Measurements from ENCODE around the gene ENPP1. TPM values are rescaled to one million over a fixed set of nuclear protein-coding genes. Genes with fewer than 3 reads are reported as not detected.

The ENPP1 gene
- total and polyA plus RNA-seq, 2 donors (not counting 1 experiment from before 2014, with no cell fraction given) = 0.13 to 0.42 TPM

DNA sequence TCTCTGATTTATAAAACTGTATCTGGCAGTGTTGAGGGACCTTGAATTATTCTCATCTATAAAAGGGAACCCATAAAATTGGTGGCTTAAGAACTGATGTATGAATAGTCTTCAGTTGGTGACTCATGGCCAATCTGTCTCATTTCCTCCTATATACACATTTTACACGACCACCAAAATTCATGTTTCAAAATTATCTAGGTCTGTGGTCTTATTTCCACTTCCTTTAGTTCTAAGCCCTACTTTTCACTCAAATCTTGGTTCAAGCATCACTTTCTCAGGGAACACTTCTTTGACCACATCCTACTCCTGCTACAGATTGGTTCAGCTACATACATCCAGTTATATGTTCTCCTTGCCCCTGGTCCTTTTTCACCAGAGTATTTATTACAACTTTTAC is 18.6 kb upstream of the ENPP1 start:
- Mint-ChIP-seq H3K4me1 (no peaks in the 10 kb centered on the region), H3K9me3 (ENCODE audit: insufficient read depth) (peaks cover 4% of the 10 kb centered on the region), H3K27me3 (peaks cover 10% of the 10 kb centered on the region), H3K27ac (no peak overlapping the region), H3K4me3 (no peak overlapping the region)
- intact Hi-C loops (cut with micrococcal nuclease) = no loop called here
- Histone ChIP-seq H3K9ac (ENCODE audit: low read length) (no peak overlapping the region), H3K27me3 (replicated peaks in 1 of 4; ENCODE audit: control extremely low read depth in 1 of 4, control insufficient read depth in 3 of 4, insufficient read depth in 4 of 4, low read length in 3 of 4) (no peaks in the 10 kb centered on the region), H3K4me3 (ENCODE audit: control extremely low read depth in 1 of 5, extremely low read depth in 1 of 5, insufficient read depth in 1 of 5, low read depth in 2 of 5, low read length in 4 of 5) (no peak overlapping the region), H3K4me1 (ENCODE audit: control insufficient read depth in 2 of 2, insufficient read depth in 2 of 2, low read length in 2 of 2) (no peaks in the 10 kb centered on the region), H2AFZ (ENCODE audit: insufficient read depth, low read depth, low read length, poor library complexity, severe bottlenecking) (no peak overlapping the region), H3K9me3 (ENCODE audit: control extremely low read depth in 1 of 3, control insufficient read depth in 2 of 3, insufficient read depth in 1 of 3, low read length in 2 of 3) (peaks cover 0 to 6% (median 0%) of the 10 kb centered on the region in 3 donors), H3K27ac (ENCODE audit: low read length in 2 of 2) (no peak overlapping the region), H3K36me3 (replicated peaks in 1 of 2; ENCODE audit: control extremely low read depth in 1 of 2, control insufficient read depth in 1 of 2, extremely low read depth in 1 of 2, insufficient read depth in 2 of 2, low read length in 1 of 2) (no peaks in the 10 kb centered on the region), H3K79me2 (ENCODE audit: control insufficient read depth, insufficient read depth, low read length) (no peaks in the 10 kb centered on the region), H3K4me2 (replicated peaks; ENCODE audit: low read depth, low read length, poor library complexity, severe bottlenecking) (no peak overlapping the region), H4K20me1 (ENCODE audit: control insufficient read depth, insufficient read depth, low read length, poor library complexity, severe bottlenecking) (no peaks in the 10 kb centered on the region)
- no peak for DNase-seq
- ATAC-seq (ENCODE audit: low read depth) = no peak
- 8% methylated on average over 1 of the region's 1 CpG for WGBS (ENCODE audit: insufficient coverage)
- POLR2A ChIA-PET = no interaction called here
- no peak for TF ChIP-seq EZH2 (IDR thresholded peaks at IDR 0.05; ENCODE audit: borderline replicate concordance, insufficient read depth, low read depth, low read length, poor library complexity, severe bottlenecking)
- TF ChIP-seq, protein P1, sequence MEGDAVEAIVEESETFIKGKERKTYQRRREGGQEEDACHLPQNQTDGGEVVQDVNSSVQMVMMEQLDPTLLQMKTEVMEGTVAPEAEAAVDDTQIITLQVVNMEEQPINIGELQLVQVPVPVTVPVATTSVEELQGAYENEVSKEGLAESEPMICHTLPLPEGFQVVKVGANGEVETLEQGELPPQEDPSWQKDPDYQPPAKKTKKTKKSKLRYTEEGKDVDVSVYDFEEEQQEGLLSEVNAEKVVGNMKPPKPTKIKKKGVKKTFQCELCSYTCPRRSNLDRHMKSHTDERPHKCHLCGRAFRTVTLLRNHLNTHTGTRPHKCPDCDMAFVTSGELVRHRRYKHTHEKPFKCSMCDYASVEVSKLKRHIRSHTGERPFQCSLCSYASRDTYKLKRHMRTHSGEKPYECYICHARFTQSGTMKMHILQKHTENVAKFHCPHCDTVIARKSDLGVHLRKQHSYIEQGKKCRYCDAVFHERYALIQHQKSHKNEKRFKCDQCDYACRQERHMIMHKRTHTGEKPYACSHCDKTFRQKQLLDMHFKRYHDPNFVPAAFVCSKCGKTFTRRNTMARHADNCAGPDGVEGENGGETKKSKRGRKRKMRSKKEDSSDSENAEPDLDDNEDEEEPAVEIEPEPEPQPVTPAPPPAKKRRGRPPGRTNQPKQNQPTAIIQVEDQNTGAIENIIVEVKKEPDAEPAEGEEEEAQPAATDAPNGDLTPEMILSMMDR (IDR thresholded peaks at IDR 0.05) = no peak
- CTCF ChIA-PET = no interaction called here

DNA sequence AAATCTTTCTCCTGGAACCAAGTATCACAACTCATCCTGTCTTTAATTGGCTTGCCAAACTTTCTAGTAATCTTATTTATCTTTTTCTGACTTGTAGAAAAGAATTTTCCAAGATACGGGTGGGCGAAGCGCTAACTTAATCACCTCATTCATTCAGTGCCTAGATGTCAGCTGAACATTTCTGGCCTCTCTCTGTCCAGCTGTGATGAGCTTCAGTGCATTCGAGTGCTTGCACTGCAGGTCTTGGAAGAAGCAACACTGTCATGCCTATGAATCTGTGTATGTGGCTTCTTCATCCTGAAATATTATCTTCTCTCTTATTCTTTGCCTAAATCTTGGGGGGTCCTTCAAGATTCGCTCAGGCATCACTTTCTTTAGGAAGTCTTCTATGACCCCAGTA is 16.3 kb upstream of the ENPP1 start:
- H3K9ac ChIP-seq (ENCODE audit: low read length) = no peak overlapping the region
- H3K27me3 ChIP-seq (replicated peaks in 1 of 4; ENCODE audit: control extremely low read depth in 1 of 4, control insufficient read depth in 3 of 4, insufficient read depth in 4 of 4, low read length in 3 of 4) = no peaks in the 10 kb centered on the region
- no CpG with 5 or more reads among the region's 5 CpGs for WGBS (ENCODE audit: insufficient coverage)
- Mint-ChIP-seq H3K27ac (no peak overlapping the region), H3K4me1 (no peaks in the 10 kb centered on the region), H3K27me3 (peaks cover 6% of the 10 kb centered on the region), H3K9me3 (ENCODE audit: insufficient read depth) (no peaks in the 10 kb centered on the region), H3K4me3 (no peak overlapping the region)
- H4K20me1 ChIP-seq (ENCODE audit: control insufficient read depth, insufficient read depth, low read length, poor library complexity, severe bottlenecking) = no peaks in the 10 kb centered on the region
- peaks cover 0 to 3% (median 0%) of the 10 kb centered on the region in 3 donors for H3K9me3 ChIP-seq (ENCODE audit: control extremely low read depth in 1 of 3, control insufficient read depth in 2 of 3, insufficient read depth in 1 of 3, low read length in 2 of 3)
- POLR2A ChIA-PET = no interaction called here
- H3K4me1 ChIP-seq (ENCODE audit: control insufficient read depth in 2 of 2, insufficient read depth in 2 of 2, low read length in 2 of 2) = no peaks in the 10 kb centered on the region
- H3K27ac ChIP-seq (ENCODE audit: low read length in 2 of 2) = no peak overlapping the region
- H3K4me2 ChIP-seq (replicated peaks; ENCODE audit: low read depth, low read length, poor library complexity, severe bottlenecking) = no peak overlapping the region
- H3K4me3 ChIP-seq (ENCODE audit: control extremely low read depth in 1 of 5, extremely low read depth in 1 of 5, insufficient read depth in 1 of 5, low read depth in 2 of 5, low read length in 4 of 5) = no peak overlapping the region
- CTCF ChIA-PET = no interaction called here
- intact Hi-C loops (cut with micrococcal nuclease) = no loop called here
- ATAC-seq (ENCODE audit: low read depth) (no peak), DNase-seq (no peak)
- no peak overlapping the region for H2AFZ ChIP-seq (ENCODE audit: insufficient read depth, low read depth, low read length, poor library complexity, severe bottlenecking)
- no peak for TF ChIP-seq EZH2 (IDR thresholded peaks at IDR 0.05; ENCODE audit: borderline replicate concordance, insufficient read depth, low read depth, low read length, poor library complexity, severe bottlenecking)
- TF ChIP-seq, protein P1 (IDR thresholded peaks at IDR 0.05) = no peak
- no peaks in the 10 kb centered on the region for H3K36me3 ChIP-seq (replicated peaks in 1 of 2; ENCODE audit: control extremely low read depth in 1 of 2, control insufficient read depth in 1 of 2, extremely low read depth in 1 of 2, insufficient read depth in 2 of 2, low read length in 1 of 2)
- no peaks in the 10 kb centered on the region for H3K79me2 ChIP-seq (ENCODE audit: control insufficient read depth, insufficient read depth, low read length)
